ENCODE measurements around the gene C11orf68. TPM values are rescaled to one million over a fixed set of nuclear protein-coding genes. Genes with fewer than 3 reads are reported as not detected.
A peak's percentile ranks its signal among the peaks of the same experiment; 100 is the strongest.

Gene C11orf68
- total and polyA plus RNA-seq, 9 of the 15 experiments (the other 6 are each of a cell fraction or from before 2014, with no cell fraction given), result 3.6 to 35.9 (median 12.8) TPM

GRCh38 chr11:65918211-65919140, at the start of gene C11orf68 (continued):
- TF ChIP-seq CTCFL (IDR thresholded peaks at IDR 0.05; ENCODE audit: borderline replicate concordance, insufficient read depth, low read depth, low read length, poor library complexity, severe bottlenecking) (no peak), TCF7L2 (IDR thresholded peaks at IDR 0.05; ENCODE audit: low read depth, low read length) (no peak), ZNF57 (CRISPR knock-in tag; IDR thresholded peaks at IDR 0.05) (no peak), MTA3 (IDR thresholded peaks at IDR 0.05; ENCODE audit: borderline replicate concordance) (no peak), TAF7 (tag; IDR thresholded peaks at IDR 0.05) (no peak), TRIM28 (IDR thresholded peaks at IDR 0.05) (no peak), ATF6 (CRISPR knock-in tag; IDR thresholded peaks at IDR 0.05) (no peak; the same call in 1 of the 2 replicates), ZNF655 (CRISPR knock-in tag; IDR thresholded peaks at IDR 0.05) (no peak), PURB (CRISPR knock-in tag; IDR thresholded peaks at IDR 0.05; ENCODE audit: low read depth) (no peak), NR1H2 (CRISPR knock-in tag; IDR thresholded peaks at IDR 0.05) (peak; percentile 90; the same call in 1 of the 2 replicates), ZNF583 (CRISPR knock-in tag; IDR thresholded peaks at IDR 0.05) (no peak), ZNF449 (CRISPR knock-in tag; IDR thresholded peaks at IDR 0.05) (no peak), STAT5A (IDR thresholded peaks at IDR 0.05; ENCODE audit: borderline replicate concordance, low read length) (no peak), RBM14 (IDR thresholded peaks at IDR 0.05; ENCODE audit: borderline replicate concordance, insufficient read depth, low read depth, low read length) (no peak), SIX5 (IDR thresholded peaks at IDR 0.05; ENCODE audit: borderline replicate concordance in 1 of 2, insufficient read depth in 1 of 2, low read depth in 1 of 2, low read length in 2 of 2) (no peak), MLX (CRISPR knock-in tag; conservative IDR thresholded peaks at IDR 0.05) (no peak), HCFC1 (IDR thresholded peaks at IDR 0.05; ENCODE audit: low read depth, low read length) (peak; percentile 12), C11orf30 (IDR thresholded peaks at IDR 0.05; ENCODE audit: low read depth) (no peak), PHF20 (IDR thresholded peaks at IDR 0.05; ENCODE audit: partially characterized antibody) (no peak), ZNF217 (CRISPR knock-in tag; IDR thresholded peaks at IDR 0.05) (no peak)
